CD4-positive, CD25-positive, alpha-beta regulatory T cell (primary cell): ENCODE results near the gene KNDC1. TPM values are rescaled to one million over a fixed set of nuclear protein-coding genes. Genes with fewer than 3 reads are reported as not detected.

Source experiments
- polyA plus RNA-seq, 4 donors: library from polyadenylated mRNA; unstranded; fragments of 300-500 nt; fragmentation: Illumina TruSeq; gene quantifications; one replicate each; pipeline ENCODE4 v1.2.3, GENCODE V29; 2021
- total RNA-seq: library from RNA; stranded (reverse); gene quantifications from one replicate; pipeline ENCODE4 v1.2.3, GENCODE V29; 2022

Gene KNDC1
- total and polyA plus RNA-seq, 5 donors from 2014 or later: 1.1 TPM; not detected in 4

Other genes starting within 250 kb of the KNDC1 start
- not detected for gene CFAP46, start 217.6 kb upstream of the KNDC1 start, total RNA-seq
- not detected for gene CFAP46, start 217.6 kb upstream of the KNDC1 start, polyA plus RNA-seq
- not detected for gene ADGRA1, start 72.3 kb upstream of the KNDC1 start, total RNA-seq
- gene ADGRA1, start 72.3 kb upstream of the KNDC1 start, polyA plus RNA-seq: not detected
- gene UTF1, start 70.0 kb downstream of the KNDC1 start, total RNA-seq: not detected
- gene UTF1, start 70.0 kb downstream of the KNDC1 start, polyA plus RNA-seq: not detected
- not detected for gene VENTX, start 77.6 kb downstream of the KNDC1 start, total RNA-seq
- not detected for gene VENTX, start 77.6 kb downstream of the KNDC1 start, polyA plus RNA-seq
- 148 TPM for gene ADAM8, start 116.6 kb downstream of the KNDC1 start, total RNA-seq
- 10 to 100 TPM; 33.4 to 62.6 (median 49.8) TPM for gene ADAM8, start 116.6 kb downstream of the KNDC1 start, polyA plus RNA-seq
- 73.8 TPM for gene TUBGCP2, start 148.7 kb downstream of the KNDC1 start, total RNA-seq
- 10 to 100 TPM; 23.5 to 31.8 (median 28.1) TPM for gene TUBGCP2, start 148.7 kb downstream of the KNDC1 start, polyA plus RNA-seq
- 29.1 TPM for gene ZNF511, start 148.7 kb downstream of the KNDC1 start, total RNA-seq
- gene ZNF511, start 148.7 kb downstream of the KNDC1 start, polyA plus RNA-seq: 10 to 100 TPM; 67.5 to 96.4 (median 78.7) TPM
- 1.8 TPM for gene CALY, start 176.7 kb downstream of the KNDC1 start, total RNA-seq
- 1 to 10 TPM in 2 of 4 donors, under 1 TPM in 2; 0.76 to 1.3 (median 1.00) TPM for gene CALY, start 176.7 kb downstream of the KNDC1 start, polyA plus RNA-seq
- not detected for gene PRAP1, start 187.2 kb downstream of the KNDC1 start, total RNA-seq
- not detected for gene PRAP1, start 187.2 kb downstream of the KNDC1 start, polyA plus RNA-seq
- gene FUOM, start 197.8 kb downstream of the KNDC1 start, total RNA-seq: 7.1 TPM
- 10 to 100 TPM; 12.3 to 21.9 (median 17.9) TPM for gene FUOM, start 197.8 kb downstream of the KNDC1 start, polyA plus RNA-seq
- gene ECHS1, start 213.1 kb downstream of the KNDC1 start, total RNA-seq: 16.9 TPM
- 10 to 100 TPM; 76.3 to 91.7 (median 88.9) TPM for gene ECHS1, start 213.1 kb downstream of the KNDC1 start, polyA plus RNA-seq
- 6.7 TPM for gene PAOX, start 219.0 kb downstream of the KNDC1 start, total RNA-seq
- gene PAOX, start 219.0 kb downstream of the KNDC1 start, polyA plus RNA-seq: 10 to 100 TPM; 10.1 to 14.3 (median 11.2) TPM
- 60.8 TPM for gene MTG1, start 233.9 kb downstream of the KNDC1 start, total RNA-seq
- 10 to 100 TPM; 36.7 to 46.7 (median 37.2) TPM for gene MTG1, start 233.9 kb downstream of the KNDC1 start, polyA plus RNA-seq